Stimulated activated CD8-positive, alpha-beta memory T cell treated with anti-CD3 and anti-CD28 coated beads, Interleukin-12 subunit alpha, Interleukin-12 subunit beta, amount 100 ng/mL, for 1 hour (primary cell): Measurements from ENCODE around the gene CDH4.

Experiments used
- DNase-seq: peaks from one replicate; pipeline ENCODE4 v3.0.0-alpha.2; 2020; ENCODE audit warnings: low read depth

CDH4 gene

DNA sequence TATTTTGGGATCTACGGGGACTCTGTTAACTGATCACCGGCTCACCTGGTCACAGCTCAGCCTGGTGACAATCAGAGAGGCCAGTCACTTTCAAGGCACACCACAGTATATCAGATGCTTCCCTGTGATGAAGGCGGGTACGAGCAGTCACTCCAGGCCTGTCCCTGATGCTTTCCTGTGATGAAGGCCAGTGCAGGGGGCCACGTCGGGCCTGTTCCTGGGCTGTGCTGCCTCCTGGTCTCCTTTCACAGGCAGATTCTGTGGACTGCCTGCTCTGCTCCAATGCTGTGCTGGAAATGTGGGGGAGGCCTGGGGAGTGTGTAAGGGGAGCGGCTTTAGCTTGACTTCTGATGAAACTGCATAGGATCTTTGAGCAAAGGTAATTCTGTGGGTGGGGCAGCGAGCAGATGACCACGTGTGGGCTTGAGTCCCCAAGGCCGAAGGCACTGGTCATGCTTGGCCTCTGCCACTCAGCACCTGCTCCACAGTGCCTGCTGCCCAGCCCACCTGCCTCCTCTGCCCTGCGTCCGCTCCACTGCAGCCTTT is 441.1 kb downstream of the CDH4 start:
- DNase-seq = no peak

GRCh38 chr20:61694682-61695081 is 442.6 kb downstream of the CDH4 start:
- no peak for DNase-seq

DNA sequence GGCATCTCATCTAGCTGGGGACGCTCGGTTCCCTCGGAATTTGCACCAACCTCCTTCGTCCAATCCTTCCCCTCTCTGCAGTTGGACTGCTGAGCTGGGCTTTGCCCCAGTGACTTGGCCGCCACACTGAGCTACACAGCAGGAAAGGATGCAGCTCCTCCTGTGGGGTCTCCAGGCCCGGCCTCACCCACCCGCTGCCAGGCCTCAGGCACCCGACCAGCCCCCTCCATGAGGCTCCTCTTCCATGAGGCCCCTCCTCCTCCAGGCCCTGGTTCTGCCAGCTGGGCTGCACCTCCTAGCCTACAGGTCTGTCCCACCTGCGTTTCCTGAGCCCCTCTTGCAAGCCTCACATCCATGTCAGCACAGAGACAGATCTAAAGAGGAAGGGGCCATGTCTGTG is 443.7 kb downstream of the CDH4 start:
- DNase-seq = no peak

- DNase-seq = no peak
Measured at GRCh38 chr20:61696181-61696735, 444.2 kb downstream of the CDH4 start.

DNA sequence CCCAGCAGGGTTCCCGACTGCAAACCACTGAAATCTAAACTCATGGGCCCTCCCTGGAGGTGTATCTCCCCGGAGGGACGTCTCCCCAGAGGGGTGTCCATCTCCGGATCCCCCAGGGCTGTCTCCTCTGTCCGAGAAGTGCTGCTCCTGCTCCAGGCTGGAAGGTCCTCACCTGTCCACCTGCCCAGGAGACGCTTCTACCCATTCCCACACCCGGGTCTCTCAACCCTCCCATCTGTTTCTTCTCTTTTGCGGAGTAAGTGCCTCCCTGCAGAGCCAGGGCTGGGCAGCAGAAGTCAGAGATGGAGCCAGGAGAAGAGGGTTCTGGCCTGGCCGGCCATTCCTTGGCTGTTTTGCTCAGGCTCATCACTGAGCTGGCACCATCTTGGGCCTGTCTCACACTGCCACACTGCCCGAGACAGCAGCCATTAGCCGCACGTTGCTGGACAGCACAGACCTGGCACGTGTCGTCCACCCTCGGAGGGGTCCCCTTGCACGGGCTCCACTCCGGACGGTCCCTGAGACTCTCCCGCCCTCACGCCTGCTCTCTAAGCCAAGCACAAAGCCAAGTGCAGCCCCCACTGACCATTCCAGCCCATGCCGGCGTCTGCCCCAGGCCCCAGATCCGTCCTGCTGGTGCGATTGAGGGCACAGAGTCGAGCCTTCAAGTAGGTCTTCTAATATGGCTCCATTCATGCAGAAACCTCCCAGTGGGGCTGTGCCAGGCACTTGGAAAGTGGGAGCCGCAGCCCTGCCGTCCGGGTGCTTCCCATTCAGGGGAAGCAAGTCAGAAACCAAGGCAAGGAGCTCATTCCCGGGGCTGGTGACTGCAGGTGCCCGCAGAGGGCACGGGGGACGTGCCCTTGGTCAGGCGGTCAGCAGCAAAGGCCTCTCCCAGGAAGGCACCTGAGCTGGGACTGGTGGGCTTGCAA is 445.9 kb downstream of the CDH4 start:
- DNase-seq = no peak

- DNase-seq = no peak
Measured at GRCh38 chr20:61698598-61699494, 446.8 kb downstream of the CDH4 start.

DNA sequence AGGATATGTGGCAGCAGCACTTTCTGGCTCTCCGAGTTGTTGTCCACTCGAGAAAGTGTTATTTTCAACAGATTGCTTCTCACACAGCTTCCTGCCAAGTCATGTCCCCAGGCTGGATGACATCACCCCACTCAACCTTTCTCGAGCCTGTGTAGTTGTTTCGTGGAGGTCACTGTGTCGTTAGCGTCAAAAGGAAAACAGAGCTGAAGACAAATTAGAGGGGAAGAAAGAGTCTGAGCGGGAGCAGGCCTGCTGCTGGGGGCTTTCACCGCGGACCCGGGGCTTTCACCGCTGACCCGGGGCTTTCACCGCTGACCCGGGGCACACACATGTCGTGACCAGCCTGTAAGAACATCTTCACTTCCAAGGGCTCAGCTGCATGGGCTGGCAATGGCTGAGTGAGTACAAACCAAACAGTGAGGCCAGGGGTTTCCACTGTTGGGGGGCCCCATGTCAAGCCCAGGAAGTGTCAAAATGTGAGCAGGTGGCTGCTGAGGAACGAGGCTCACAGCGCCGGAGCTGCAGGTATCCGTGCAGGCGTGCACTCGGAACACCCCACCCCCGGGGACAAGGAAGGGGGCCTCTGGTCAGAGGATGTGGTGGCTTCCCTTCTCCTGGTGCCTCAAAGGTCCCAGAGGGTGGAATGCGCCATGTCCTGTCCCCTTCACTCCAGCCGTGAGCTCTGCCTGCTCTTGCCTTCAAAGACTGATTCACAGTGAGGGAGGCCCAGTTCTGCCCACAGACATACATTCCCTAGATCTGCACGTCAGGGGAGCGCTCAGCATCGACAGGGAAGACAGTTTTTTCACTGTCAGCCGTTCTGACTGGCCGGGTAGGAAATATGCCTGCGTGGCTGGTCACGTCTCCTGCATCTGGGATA is 447.7 kb downstream of the CDH4 start:
- no peak for DNase-seq

GRCh38 chr20:61700595-61701140 is 448.6 kb downstream of the CDH4 start:
- DNase-seq = no peak

DNA sequence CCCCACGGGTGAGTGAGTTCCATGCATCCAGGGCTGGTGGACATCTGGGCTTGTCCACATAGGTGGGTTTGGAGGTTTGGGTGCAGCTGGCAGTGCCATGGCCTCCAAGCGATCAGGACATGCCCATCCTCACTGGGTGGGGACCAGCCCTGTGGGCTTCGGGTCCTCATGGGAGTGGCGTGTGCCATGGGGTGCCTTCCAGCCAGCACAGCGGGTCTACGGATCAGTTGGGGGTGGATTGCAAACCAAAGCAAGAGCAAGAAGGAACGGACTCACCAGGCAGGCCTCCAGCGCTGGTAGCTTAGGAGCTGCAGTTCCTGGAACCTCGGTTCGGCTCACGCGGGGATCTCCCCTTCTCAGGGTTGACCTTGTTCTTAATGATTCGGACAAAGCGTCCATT is 449.3 kb downstream of the CDH4 start:
- no peak for DNase-seq

DNA sequence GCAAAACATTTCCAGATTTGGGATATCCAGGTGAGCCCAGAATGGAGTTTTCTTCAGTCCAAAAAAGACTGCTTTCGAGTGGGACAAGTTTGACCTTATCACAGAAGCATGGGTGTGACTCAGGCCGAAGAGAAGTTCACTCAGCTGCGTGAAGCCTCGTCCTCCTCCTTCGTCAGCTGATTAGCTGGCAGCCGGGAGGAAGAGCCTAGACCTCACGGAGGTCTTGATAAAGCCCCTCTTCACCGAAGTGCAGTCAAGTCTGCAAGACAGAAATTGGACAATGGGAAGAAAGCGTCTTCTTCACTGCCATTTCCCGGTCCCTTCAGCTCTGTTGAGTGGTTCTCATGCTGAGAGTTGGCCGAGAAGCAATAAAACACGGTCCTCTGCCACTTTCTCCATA is 449.7 kb downstream of the CDH4 start:
- DNase-seq = no peak

- no peak for DNase-seq
Measured at GRCh38 chr20:61702246-61702645, 450.2 kb downstream of the CDH4 start.

GRCh38 chr20:61704661-61705060 is 452.6 kb downstream of the CDH4 start:
- no peak for DNase-seq

DNA sequence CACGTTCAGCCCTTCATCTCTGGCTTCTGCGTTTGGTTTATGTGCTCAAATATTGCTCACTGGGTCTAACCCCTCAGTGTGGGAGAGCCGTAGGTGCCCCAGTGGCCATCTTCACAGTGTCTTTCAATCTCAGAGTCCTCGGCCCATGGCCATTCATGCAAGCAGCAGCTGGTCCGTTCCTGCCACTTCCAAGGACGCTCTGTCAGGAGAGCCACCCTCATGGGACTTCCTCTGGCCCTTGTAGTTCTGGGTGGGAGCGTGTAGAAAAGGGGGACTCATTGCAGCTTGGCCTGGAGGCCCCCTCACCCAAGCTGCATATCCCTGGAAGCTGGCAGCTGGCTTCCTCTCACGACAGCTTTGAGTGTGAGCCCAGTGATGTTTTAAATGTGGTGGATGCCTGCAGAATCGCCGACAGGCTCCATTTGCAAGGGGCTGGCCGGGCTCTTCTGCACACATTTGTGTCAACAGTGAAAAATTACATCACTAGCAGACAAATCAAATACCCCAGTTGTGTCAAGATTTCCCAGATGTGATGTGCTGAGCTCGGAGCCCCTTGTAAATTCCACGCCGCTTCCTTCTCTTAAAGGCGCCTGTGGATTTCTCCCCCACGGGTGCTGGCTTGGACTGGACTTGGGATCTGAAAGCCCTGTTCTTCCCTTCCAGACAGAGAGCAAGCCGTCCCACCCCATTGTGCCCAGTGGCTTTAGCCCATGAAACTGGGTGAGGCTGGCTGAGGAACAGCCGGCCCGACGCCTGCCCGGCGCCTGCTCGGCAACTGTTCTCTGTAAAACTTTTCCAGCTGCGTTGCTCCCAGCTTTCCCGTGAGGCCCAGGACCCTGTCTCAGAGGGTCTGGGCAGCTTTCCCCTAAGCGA is 453.6 kb downstream of the CDH4 start:
- no peak for DNase-seq

DNA sequence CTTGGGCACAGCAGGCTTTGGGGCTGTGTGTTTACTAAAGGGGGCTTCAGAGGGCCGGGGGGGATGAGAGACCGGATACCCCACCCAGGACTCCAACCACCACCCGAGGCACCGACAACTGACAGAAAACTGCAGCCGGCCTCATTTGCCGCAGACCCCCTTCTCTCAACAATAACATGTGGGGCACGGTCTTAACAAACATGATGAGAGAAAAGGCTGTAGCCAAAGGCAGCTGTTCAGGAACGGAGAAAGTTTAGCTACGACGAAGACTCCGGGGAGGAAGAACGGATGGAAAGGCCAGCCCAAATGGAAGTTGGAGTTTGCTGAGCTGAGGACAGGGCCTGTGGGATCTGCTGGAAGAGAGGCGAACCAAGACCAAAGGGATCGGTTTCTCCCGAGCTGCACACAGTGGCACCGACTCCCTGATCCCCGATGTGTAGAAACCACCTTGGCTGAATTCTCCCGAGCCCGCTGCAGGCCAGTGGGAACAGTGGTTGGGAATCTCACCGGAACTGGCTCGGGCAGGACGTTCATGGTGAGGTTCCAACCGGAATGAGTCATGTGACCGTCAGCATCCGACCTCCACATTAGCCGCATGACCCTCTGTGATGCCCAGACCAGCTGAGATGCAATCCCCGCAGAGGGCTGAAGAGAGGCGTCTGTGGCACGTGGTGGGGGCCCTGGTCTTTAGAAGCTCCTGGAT is 454.3 kb downstream of the CDH4 start:
- DNase-seq = no peak

DNA sequence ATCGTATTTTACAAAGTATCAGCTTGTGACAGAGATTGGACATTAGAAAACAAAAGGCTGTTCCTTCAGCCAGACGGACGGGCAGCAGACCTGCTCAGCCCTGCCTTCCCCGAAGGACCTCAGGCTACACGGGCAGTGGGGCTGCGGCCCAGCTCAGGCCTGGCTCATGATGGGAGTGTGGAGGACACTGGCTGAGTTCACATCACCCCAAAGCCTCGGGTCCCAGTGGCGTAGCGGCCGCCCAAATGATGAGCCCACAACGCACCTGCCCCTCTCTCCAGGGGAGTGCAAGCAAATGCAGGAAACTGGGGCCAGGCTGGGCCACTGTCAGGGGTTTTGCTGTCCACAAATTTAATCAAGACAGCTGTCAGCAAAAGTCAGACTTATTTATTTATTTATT is 456.8 kb downstream of the CDH4 start:
- no peak for DNase-seq

DNA sequence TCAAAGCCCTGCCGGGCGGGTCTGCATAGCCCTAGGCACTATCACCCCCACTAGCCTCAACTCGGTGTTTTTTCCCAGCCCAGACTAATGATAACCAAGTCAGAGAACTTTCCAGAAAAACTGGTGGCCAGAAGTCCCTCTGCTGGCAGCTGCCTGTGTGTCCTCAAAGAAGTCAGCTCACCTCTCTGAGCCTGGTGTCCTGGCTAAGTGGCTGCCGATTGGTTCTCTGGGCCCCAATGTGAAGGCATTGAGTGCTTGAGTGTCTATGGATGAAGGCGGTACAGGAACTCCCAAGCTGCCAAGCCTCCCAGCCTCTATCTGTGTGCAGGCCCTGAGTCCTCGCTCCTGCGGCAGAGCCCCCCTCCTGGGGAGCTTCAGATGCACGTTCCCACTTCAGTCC is 458.0 kb downstream of the CDH4 start:
- DNase-seq = no peak

DNA sequence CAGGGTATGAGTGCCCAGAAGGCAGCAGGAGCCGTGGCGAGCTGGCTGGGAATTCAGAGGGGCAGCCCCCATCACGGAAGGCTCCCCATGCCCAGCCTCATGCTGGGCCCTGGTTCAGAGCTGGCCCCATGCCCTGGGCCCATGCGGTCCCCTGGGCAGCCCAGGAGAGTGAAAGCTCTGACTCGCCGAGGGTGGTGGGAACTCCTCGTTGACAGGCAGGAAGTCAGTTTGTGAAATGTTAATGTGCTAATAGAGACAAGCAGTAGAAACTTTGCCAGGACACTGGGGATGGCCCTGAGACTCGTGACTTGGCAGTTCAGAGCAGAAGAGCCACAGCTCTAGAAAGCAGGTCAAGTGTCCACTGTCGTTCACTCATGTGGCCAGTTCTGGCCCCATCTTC is 460.6 kb downstream of the CDH4 start:
- no peak for DNase-seq

- no peak for DNase-seq
Measured at GRCh38 chr20:61718361-61719005, 466.4 kb downstream of the CDH4 start.
